NCI-H748 (cell line): Measurements from ENCODE around the gene TOP2A.
A peak's percentile ranks its signal among the peaks of the same experiment; 100 is the strongest.
"Not testable (repeated sequence)": the region's sequence is repeated elsewhere in the genome, so short reads cannot be mapped to it uniquely, and the experiment has no call there.

Experiments used
- DNase-seq: peaks from one replicate; lab custom pipeline; 2025; ENCODE audit not compliant: unreplicated experiment; lab: John Stamatoyannopoulos, UW

The TOP2A gene

GRCh38 chr17:40382251-40382650 lies 35.4 kb downstream of the TOP2A start:
- DNase-seq: no peak

- no peak for DNase-seq
Observed at GRCh38 chr17:40378966-40379365, 38.7 kb downstream of the TOP2A start.

GRCh38 chr17:40377832-40378231 lies 39.9 kb downstream of the TOP2A start:
- no peak for DNase-seq

- not testable (repeated sequence) for DNase-seq
Observed at GRCh38 chr17:40376541-40376940, 41.2 kb downstream of the TOP2A start.

- DNase-seq: not testable (repeated sequence)
Observed at GRCh38 chr17:40375786-40376185, 41.9 kb downstream of the TOP2A start.

GRCh38 chr17:40374821-40375498 lies 42.7 kb downstream of the TOP2A start:
- no peak for DNase-seq

- no peak for DNase-seq
Observed at GRCh38 chr17:40373999-40374398, 43.7 kb downstream of the TOP2A start.

GRCh38 chr17:40373324-40373723 lies 44.4 kb downstream of the TOP2A start:
- no peak for DNase-seq

- DNase-seq: not testable (repeated sequence)
Observed at GRCh38 chr17:40372644-40373043, 45.1 kb downstream of the TOP2A start.

GRCh38 chr17:40372031-40372430 lies 45.7 kb downstream of the TOP2A start:
- no peak for DNase-seq

- DNase-seq: peak; percentile 65
Observed at GRCh38 chr17:40371261-40371929, 46.3 kb downstream of the TOP2A start.

GRCh38 chr17:40369923-40370322 lies 47.8 kb downstream of the TOP2A start:
- DNase-seq: no peak

GRCh38 chr17:40367728-40368127 lies 50.0 kb downstream of the TOP2A start:
- not testable (repeated sequence) for DNase-seq

GRCh38 chr17:40366861-40367518 lies 50.7 kb downstream of the TOP2A start:
- no peak for DNase-seq

- DNase-seq: no peak
Observed at GRCh38 chr17:40366076-40366860, 51.4 kb downstream of the TOP2A start.

- no peak for DNase-seq
Observed at GRCh38 chr17:40364906-40365305, 52.8 kb downstream of the TOP2A start.

GRCh38 chr17:40364121-40364861 lies 53.4 kb downstream of the TOP2A start, which contains the start of gene GJD3:
TSS of gene GJD3 (minus strand) at chr17:40364737. CDS start at chr17:40363815, 922 bp downstream.
- DNase-seq: no peak

- peak; percentile 60 for DNase-seq
Observed at GRCh38 chr17:40363111-40363827, 54.4 kb downstream of the TOP2A start.

- DNase-seq: peak; percentile 75
Observed at GRCh38 chr17:40362696-40363110, 55.0 kb downstream of the TOP2A start.
